ENCODE measurements around the gene CD200. TPM values are rescaled to one million over a fixed set of nuclear protein-coding genes. Genes with fewer than 3 reads are reported as not detected.
"Not testable (repeated sequence)": the region's sequence is repeated elsewhere in the genome, so short reads cannot be mapped to it uniquely, and the experiment has no call there.

Gene CD200
- polyA plus RNA-seq, 4 donors: 36.0 to 43.9 (median 40.0) TPM

- no peak for DNase-seq (ENCODE audit: low read depth in 4 of 4, low spot score in 3 of 4)
Measured at GRCh38 chr3:112354642-112355306, 21.8 kb downstream of the CD200 start.

GRCh38 chr3:112355307-112355687 lies 22.3 kb downstream of the CD200 start:
- DNase-seq (ENCODE audit: low read depth in 4 of 4, low spot score in 3 of 4): no peak

- no peak for DNase-seq (ENCODE audit: low read depth in 4 of 4, low spot score in 3 of 4)
Measured at GRCh38 chr3:112357930-112358780, 25.2 kb downstream of the CD200 start.

- DNase-seq (ENCODE audit: low read depth in 4 of 4, low spot score in 3 of 4): no peak
Measured at GRCh38 chr3:112360561-112360960, 27.6 kb downstream of the CD200 start.

- no peak for DNase-seq (ENCODE audit: low read depth in 4 of 4, low spot score in 3 of 4)
Measured at GRCh38 chr3:112362221-112362620, 29.3 kb downstream of the CD200 start.

- no peak for DNase-seq (ENCODE audit: low read depth in 4 of 4, low spot score in 3 of 4)
Measured at GRCh38 chr3:112364291-112364690, 31.3 kb downstream of the CD200 start.

GRCh38 chr3:112365035-112365434 lies 32.1 kb downstream of the CD200 start:
- no peak for DNase-seq (ENCODE audit: low read depth in 4 of 4, low spot score in 3 of 4)

GRCh38 chr3:112365636-112366035 lies 32.7 kb downstream of the CD200 start:
- DNase-seq (ENCODE audit: low read depth in 4 of 4, low spot score in 3 of 4): no peak

GRCh38 chr3:112366522-112366921 lies 33.6 kb downstream of the CD200 start:
- no peak for DNase-seq (ENCODE audit: low read depth in 4 of 4, low spot score in 3 of 4)

- DNase-seq (ENCODE audit: low read depth in 4 of 4, low spot score in 3 of 4): no peak
Measured at GRCh38 chr3:112371569-112371968, 38.6 kb downstream of the CD200 start.

- no peak for DNase-seq (ENCODE audit: low read depth in 4 of 4, low spot score in 3 of 4)
Measured at GRCh38 chr3:112372396-112372795, 39.4 kb downstream of the CD200 start.

GRCh38 chr3:112373476-112373875 lies 40.5 kb downstream of the CD200 start:
- DNase-seq (ENCODE audit: low read depth in 4 of 4, low spot score in 3 of 4): no peak

- DNase-seq (ENCODE audit: low read depth in 4 of 4, low spot score in 3 of 4): no peak
Measured at GRCh38 chr3:112373924-112374323, 41.0 kb downstream of the CD200 start.

GRCh38 chr3:112374333-112374734 lies 41.4 kb downstream of the CD200 start:
- no peak for DNase-seq (ENCODE audit: low read depth in 4 of 4, low spot score in 3 of 4)

GRCh38 chr3:112375117-112375516 lies 42.2 kb downstream of the CD200 start:
- no peak for DNase-seq (ENCODE audit: low read depth in 4 of 4, low spot score in 3 of 4)

- DNase-seq (ENCODE audit: low read depth in 4 of 4, low spot score in 3 of 4): no peak
Measured at GRCh38 chr3:112376241-112376911, 43.4 kb downstream of the CD200 start.

GRCh38 chr3:112376992-112377391 lies 44.0 kb downstream of the CD200 start:
- no peak for DNase-seq (ENCODE audit: low read depth in 4 of 4, low spot score in 3 of 4)

- no peak for DNase-seq (ENCODE audit: low read depth in 4 of 4, low spot score in 3 of 4)
Measured at GRCh38 chr3:112377568-112378071, 44.7 kb downstream of the CD200 start.

- not testable (repeated sequence) for DNase-seq (ENCODE audit: low read depth in 4 of 4, low spot score in 3 of 4)
Measured at GRCh38 chr3:112378347-112378746, 45.4 kb downstream of the CD200 start.

- no peak for DNase-seq (ENCODE audit: low read depth in 4 of 4, low spot score in 3 of 4)
Measured at GRCh38 chr3:112379020-112379690, 46.2 kb downstream of the CD200 start.
